Breast epithelium (tissue), 3 donors: Measurements from ENCODE around the gene GAS7.

ENCODE experiments used
- POLR2A ChIP-seq: fragments of 450-650 bp; IDR thresholded peaks from one replicate; pipeline ENCODE4 v1.6.1; 2016; ENCODE audit warnings: antibody characterized with exemption, mild to moderate bottlenecking, moderate library complexity
- TF ChIP-seq, protein P1 (sequence below), 3 donors: fragments of 450-650 bp; IDR thresholded peaks; one replicate each; pipeline ENCODE4 v1.5.1; 2016 to 2017; ENCODE audit warnings: antibody characterized with exemption in 3 of 3, mild to moderate bottlenecking in 3 of 3, moderate library complexity in 3 of 3

DNA sequence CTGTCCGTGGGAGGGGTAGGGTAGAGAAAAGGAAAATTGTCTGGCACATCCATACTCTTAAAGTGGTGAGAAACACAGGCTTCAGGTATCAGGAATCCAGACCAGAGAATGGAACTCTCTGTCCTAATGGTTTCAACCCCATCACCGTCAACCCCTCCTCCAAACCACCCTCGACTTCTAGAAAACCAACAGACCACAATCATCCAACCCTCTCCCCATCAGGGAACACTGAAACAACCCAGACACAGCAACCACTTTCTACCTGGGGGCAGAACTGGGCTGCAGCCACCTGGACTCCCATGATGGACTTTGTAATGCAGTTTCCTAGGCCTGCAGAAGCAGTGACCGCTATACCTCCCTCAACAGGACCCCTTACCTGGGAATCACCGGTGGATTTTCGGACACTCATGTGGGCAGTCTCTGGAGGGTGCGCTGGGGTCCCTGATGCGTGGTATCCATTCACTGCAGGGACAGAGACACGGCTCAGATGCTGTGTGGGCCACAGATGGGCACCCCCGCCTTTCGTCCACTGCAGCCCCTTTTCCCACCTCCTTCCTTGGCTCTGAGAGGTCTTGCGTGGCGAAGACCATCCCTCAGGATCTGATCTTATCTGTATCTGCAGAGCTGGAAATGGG, 229.0 kb downstream of the GAS7 start:
- TF ChIP-seq, protein P1, sequence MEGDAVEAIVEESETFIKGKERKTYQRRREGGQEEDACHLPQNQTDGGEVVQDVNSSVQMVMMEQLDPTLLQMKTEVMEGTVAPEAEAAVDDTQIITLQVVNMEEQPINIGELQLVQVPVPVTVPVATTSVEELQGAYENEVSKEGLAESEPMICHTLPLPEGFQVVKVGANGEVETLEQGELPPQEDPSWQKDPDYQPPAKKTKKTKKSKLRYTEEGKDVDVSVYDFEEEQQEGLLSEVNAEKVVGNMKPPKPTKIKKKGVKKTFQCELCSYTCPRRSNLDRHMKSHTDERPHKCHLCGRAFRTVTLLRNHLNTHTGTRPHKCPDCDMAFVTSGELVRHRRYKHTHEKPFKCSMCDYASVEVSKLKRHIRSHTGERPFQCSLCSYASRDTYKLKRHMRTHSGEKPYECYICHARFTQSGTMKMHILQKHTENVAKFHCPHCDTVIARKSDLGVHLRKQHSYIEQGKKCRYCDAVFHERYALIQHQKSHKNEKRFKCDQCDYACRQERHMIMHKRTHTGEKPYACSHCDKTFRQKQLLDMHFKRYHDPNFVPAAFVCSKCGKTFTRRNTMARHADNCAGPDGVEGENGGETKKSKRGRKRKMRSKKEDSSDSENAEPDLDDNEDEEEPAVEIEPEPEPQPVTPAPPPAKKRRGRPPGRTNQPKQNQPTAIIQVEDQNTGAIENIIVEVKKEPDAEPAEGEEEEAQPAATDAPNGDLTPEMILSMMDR (IDR thresholded peaks at IDR 0.05), result no peak
- TF ChIP-seq POLR2A, result no peak
